HCT116 (cell line): ENCODE data around the gene ARHGAP12. TPM values are rescaled to one million over a fixed set of nuclear protein-coding genes. Genes with fewer than 3 reads are reported as not detected.

Experiments
- ATAC-seq: fragments of 200-7000 bp; cut with Tn5 transposase; 2 replicates; pipeline ENCODE4 v1.9.1; 2020; ENCODE audit warnings: mild to moderate bottlenecking, moderate library complexity
- BruUV-seq: library from RNA; stranded (reverse); fragments of 400-500 nt; replicated peaks from 2 replicates; lab custom pipeline; 2021; lab: Mats Ljungman, UMichigan
- CTCF ChIA-PET: fragments of 300-600 bp; sonication (Branson Sonifier 250); formaldehyde crosslinking; loops from one replicate; lab custom pipeline; 2021; ENCODE audit warnings: antibody characterized with exemption; lab: Charles Lee
- POLR2A ChIA-PET: fragments of 300-600, 350-600 bp; sonication (Branson Sonifier 250); formaldehyde crosslinking; loops from one replicate; lab custom pipeline; 2021; ENCODE audit warnings: antibody characterized with exemption; lab: Charles Lee
- RAD21 ChIA-PET, 2 experiments: fragments of 300-600 bp; sonication (Branson Sonifier 250); formaldehyde crosslinking; loops; one replicate each; lab custom pipeline; 2023; ENCODE audit warnings: low total read pairs in 2 of 2; ENCODE audit not compliant: uncharacterized antibody in 2 of 2, unreplicated experiment in 2 of 2, low non-redundant PET in 1 of 2; lab: Charles Lee
- DNase-seq: peaks from one replicate; pipeline ENCODE4 v3.0.0-alpha.2; 2010; ENCODE audit warnings: low read depth, low spot score
- H2AFZ ChIP-seq: fragments of 200-600 bp; shearing (Covaris generic), sonication (generic); 2 replicates; pipeline ENCODE4 v1.6.1; 2017; ENCODE audit warnings: low read depth, mixed run types, mixed read lengths, antibody characterized with exemption, low read length; ENCODE audit not compliant: poor library complexity, severe bottlenecking
- H3K27ac ChIP-seq: 2 replicates; pipeline ENCODE4 v1.5.1; 2012; ENCODE audit warnings: low read depth, low read length
- H3K27me3 ChIP-seq: fragments of 200-600 bp; sonication (generic); 2 replicates; pipeline ENCODE4 v1.6.1; 2016; ENCODE audit warnings: mixed run types, low read length, mixed read lengths; ENCODE audit not compliant: insufficient read depth
- H3K36me3 ChIP-seq, 2 experiments: fragments of 200-500 bp in 1 of 2; fragments of 200-600 bp in 1 of 2; sonication (Bioruptor generic) in 1 of 2; sonication (generic) in 1 of 2; 2 replicates each; pipeline versions ENCODE4 v1.5.1 to v1.6.1; 2014 to 2016; ENCODE audit warnings: low read length in 2 of 2, inconsistent platforms in 1 of 2, mixed read lengths in 1 of 2, mixed run types in 1 of 2; ENCODE audit not compliant: insufficient read depth in 2 of 2, control insufficient read depth in 1 of 2
- H3K4me1 ChIP-seq, 2 experiments: fragments of 200-600 bp in 1 of 2; sonication (generic) in 1 of 2; 2 replicates each; pipeline versions ENCODE4 v1.5.1 to v1.6.1; 2012 to 2017; ENCODE audit warnings: low read length in 2 of 2, inconsistent platforms in 1 of 2, mild to moderate bottlenecking in 1 of 2, mixed read lengths in 1 of 2, mixed run types in 1 of 2, moderate library complexity in 1 of 2; ENCODE audit not compliant: insufficient read depth in 2 of 2, control insufficient read depth in 1 of 2
- H3K4me2 ChIP-seq: fragments of 200-600 bp; sonication (generic); 2 replicates; pipeline ENCODE4 v1.6.1; 2017; ENCODE audit warnings: mixed run types, low read length, mixed read lengths
- H3K4me3 ChIP-seq, 2 experiments: fragments of 200-600 bp in 1 of 2; sonication (generic) in 1 of 2; replicated peaks in 1 of 2; 2 replicates each; pipeline ENCODE4 v1.5.1; 2011 to 2016; ENCODE audit warnings: low read length in 2 of 2, control low read depth in 1 of 2, low read depth in 1 of 2, mild to moderate bottlenecking in 1 of 2, mixed read lengths in 1 of 2, mixed run types in 1 of 2
- H3K79me2 ChIP-seq: fragments of 200-600 bp; sonication (generic); 2 replicates; pipeline ENCODE4 v1.6.1; 2017; ENCODE audit warnings: mild to moderate bottlenecking, mixed run types, low read length, moderate library complexity, mixed read lengths; ENCODE audit not compliant: insufficient read depth
- H3K9ac ChIP-seq: fragments of 200-600 bp; sonication (generic); 2 replicates; pipeline ENCODE4 v1.6.1; 2016; ENCODE audit warnings: low read length, mixed read lengths
- H3K9me2 ChIP-seq: fragments of 200-600 bp; sonication (generic), shearing (Covaris generic); 2 replicates; pipeline ENCODE4 v1.6.1; 2017; ENCODE audit warnings: mixed run types, mild to moderate bottlenecking, moderate library complexity; ENCODE audit not compliant: insufficient read depth
- H3K9me3 ChIP-seq, 2 experiments: fragments of 200-500 bp in 1 of 2; fragments of 200-600 bp in 1 of 2; sonication (Bioruptor generic) in 1 of 2; sonication (generic) in 1 of 2; 2 replicates each; pipeline ENCODE4 v1.6.1; 2014 to 2017; ENCODE audit warnings: low read length in 2 of 2, mixed read lengths in 2 of 2, inconsistent platforms in 1 of 2, low read depth in 1 of 2, mild to moderate bottlenecking in 1 of 2, mixed run types in 1 of 2, moderate library complexity in 1 of 2; ENCODE audit not compliant: control insufficient read depth in 1 of 2, insufficient read depth in 1 of 2
- H4K20me1 ChIP-seq: fragments of 200-600 bp; sonication (generic), shearing (Covaris generic); 2 replicates; pipeline ENCODE4 v1.6.1; 2017; ENCODE audit warnings: mixed run types, mild to moderate bottlenecking, moderate library complexity; ENCODE audit not compliant: insufficient read depth
- ATF3 ChIP-seq: IDR thresholded peaks from 2 replicates; pipeline ENCODE4 v1.6.1; 2012
- CBX3 ChIP-seq: IDR thresholded peaks from 2 replicates; pipeline ENCODE4 v1.6.1; 2012; ENCODE audit warnings: low read depth
- CEBPB ChIP-seq: IDR thresholded peaks from 2 replicates; pipeline ENCODE4 v1.6.1; 2012; ENCODE audit warnings: low read depth
- CTCF ChIP-seq, 3 experiments: fragments of 200-600 bp in 1 of 3; sonication (generic) in 1 of 3; IDR thresholded peaks in 2 of 3; conservative IDR thresholded peaks in 1 of 3; 2 replicates each; pipeline ENCODE4 v1.5.1; 2012 to 2017; ENCODE audit warnings: low read depth in 2 of 3, low read length in 2 of 3, antibody characterized with exemption in 1 of 3, borderline replicate concordance in 1 of 3, control low read depth in 1 of 3, mild to moderate bottlenecking in 1 of 3, mixed read lengths in 1 of 3, mixed run types in 1 of 3, moderate library complexity in 1 of 3; ENCODE audit not compliant: insufficient read depth in 1 of 3
- EZH2 ChIP-seq: fragments of 200-600 bp; sonication (generic); IDR thresholded peaks from 2 replicates; pipeline ENCODE4 v1.6.1; 2017; ENCODE audit warnings: antibody characterized with exemption, mixed run types
- JUND ChIP-seq: IDR thresholded peaks from 2 replicates; pipeline ENCODE4 v1.6.1; 2012
- MAX ChIP-seq: IDR thresholded peaks from 2 replicates; pipeline ENCODE4 v1.6.1; 2012
- POLR2A ChIP-seq: IDR thresholded peaks from 2 replicates; pipeline ENCODE4 v1.7.0; 2011; ENCODE audit warnings: borderline replicate concordance; ENCODE audit not compliant: insufficient read depth, insufficient read length; ENCODE audit errors: extremely low read depth
- POLR2AphosphoS5 ChIP-seq: IDR thresholded peaks from 2 replicates; pipeline ENCODE4 v1.6.1; 2011; ENCODE audit warnings: mild to moderate bottlenecking, low read depth, low read length, moderate library complexity
- RAD21 ChIP-seq: IDR thresholded peaks from 2 replicates; pipeline ENCODE4 v1.6.1; 2012; ENCODE audit warnings: low read depth, mild to moderate bottlenecking
- REST ChIP-seq: IDR thresholded peaks from 2 replicates; pipeline ENCODE4 v1.6.1; 2012; ENCODE audit warnings: low read depth
- SIN3A ChIP-seq: IDR thresholded peaks from 2 replicates; pipeline ENCODE4 v1.6.1; 2012; ENCODE audit warnings: low read depth
- SP1 ChIP-seq: IDR thresholded peaks from 2 replicates; pipeline ENCODE4 v1.6.1; 2012; ENCODE audit warnings: low read depth
- TCF7L2 ChIP-seq: IDR thresholded peaks from 2 replicates; pipeline ENCODE4 v1.7.0; 2011; ENCODE audit warnings: borderline replicate concordance, inconsistent platforms; ENCODE audit not compliant: insufficient read depth, insufficient read length; ENCODE audit errors: extremely low read depth
- YY1 ChIP-seq: IDR thresholded peaks from 2 replicates; pipeline ENCODE4 v1.6.1; 2011; ENCODE audit warnings: low read length, low read depth, moderate library complexity, mild to moderate bottlenecking; ENCODE audit not compliant: insufficient replicate concordance; ENCODE audit errors: extremely low read depth
- ZBTB33 ChIP-seq: IDR thresholded peaks from 2 replicates; pipeline ENCODE4 v1.6.1; 2011; ENCODE audit warnings: mild to moderate bottlenecking, low read length, moderate library complexity; ENCODE audit not compliant: insufficient replicate concordance; ENCODE audit errors: extremely low read depth
- ZNF274 ChIP-seq: fragments of 200-500 bp; sonication (Bioruptor generic); IDR thresholded peaks from 2 replicates; pipeline ENCODE4 v1.6.1; 2014; ENCODE audit warnings: mild to moderate bottlenecking, low read depth, low read length, inconsistent platforms
- intact Hi-C: fragments of 100-400 bp; cut with micrococcal nuclease; formaldehyde crosslinking; loops from 2 replicates; pipeline ENCODE4 v1.10.0; 2022
- total RNA-seq: library from RNA; stranded (reverse); gene quantifications from one replicate; pipeline ENCODE4 v1.2.1, GENCODE V29; 2021; ENCODE audit not compliant: unreplicated experiment

Gene ARHGAP12
- total RNA-seq, 1 experiment from 2014 or later = 80.3 TPM

GRCh38 chr10:31851216-31851615 lies 77.4 kb downstream of the ARHGAP12 start (continued):
- TF ChIP-seq POLR2A (no peak), YY1 (no peak), MAX (no peak), ZNF274 (no peak), CBX3 (no peak), CEBPB (no peak)

GRCh38 chr10:31847515-31847914 lies 81.1 kb downstream of the ARHGAP12 start:
- no peak for DNase-seq
- BruUV-seq = no TSS peak
- no peaks in the 10 kb centered on the region for H3K9me3 ChIP-seq
- peak; percentile 36; the same call in 1 of the 2 replicates for ATAC-seq
- H3K4me3 ChIP-seq = no peak overlapping the region
- peaks cover 0 to 2% of the 10 kb centered on the region in 2 experiments; a peak in 2 of 4 replicates for H3K36me3 ChIP-seq
- no peak overlapping the region for H3K9ac ChIP-seq
- ChIA-PET RAD21 (no interaction called here), CTCF (no interaction called here), POLR2A (no interaction called here)
- no peaks in the 10 kb centered on the region for H3K9me2 ChIP-seq
- no peak overlapping the region for H3K27ac ChIP-seq
- no peaks in the 10 kb centered on the region for H3K27me3 ChIP-seq
- peaks cover 95% of the 10 kb centered on the region for H3K79me2 ChIP-seq
- H3K4me1 ChIP-seq = peaks cover 0 to 8% of the 10 kb centered on the region in 2 experiments; a peak in 1 of 4 replicates
- no peaks in the 10 kb centered on the region for H4K20me1 ChIP-seq
- no peak overlapping the region for H3K4me2 ChIP-seq
- intact Hi-C loops = no loop called here
- H2AFZ ChIP-seq = no peak overlapping the region
- TF ChIP-seq CTCF (IDR thresholded peaks at IDR 0.05 in 2 of 3, conservative IDR thresholded peaks at IDR 0.05 in 1 of 3; ENCODE audit: borderline replicate concordance in 1 of 3, insufficient read depth in 1 of 3, low read depth in 2 of 3, low read length in 2 of 3) = no peak
- no peak for TF ChIP-seq YY1
- TF ChIP-seq REST = no peak
- TF ChIP-seq MAX = no peak
- no peak for TF ChIP-seq RAD21
- TF ChIP-seq CEBPB = no peak
- no peak for TF ChIP-seq POLR2A
- no peak for TF ChIP-seq POLR2AphosphoS5
- no peak for TF ChIP-seq EZH2
- TF ChIP-seq TCF7L2 = no peak
- TF ChIP-seq ATF3 = no peak
- TF ChIP-seq SP1 = no peak
- TF ChIP-seq JUND = no peak
- no peak for TF ChIP-seq ZBTB33
- TF ChIP-seq SIN3A = no peak
